Stomach (tissue), 4 donors: Measurements from ENCODE around the gene MMAA.

ENCODE experiments used
- POLR2A ChIP-seq, 4 donors: fragments of 450-650 bp; IDR thresholded peaks; one replicate each; pipeline ENCODE4 v1.6.1; 2016; ENCODE audit warnings: antibody characterized with exemption in 4 of 4, control low read depth in 2 of 4, mild to moderate bottlenecking in 1 of 4, moderate library complexity in 1 of 4
- POLR2AphosphoS5 ChIP-seq, 3 donors: sonication (generic); formaldehyde crosslinking; IDR thresholded peaks; one replicate each; pipeline ENCODE4 v1.6.1; 2016; ENCODE audit warnings: antibody characterized with exemption in 3 of 3
- TF ChIP-seq, protein P1 (sequence below), 7 experiments: fragments of 450-650 bp in 4 of 7; fragments of 200-600 bp in 3 of 7; sonication (generic) in 3 of 7; IDR thresholded peaks; one replicate each; pipeline ENCODE4 v1.5.1; 2016 to 2019; ENCODE audit warnings: antibody characterized with exemption in 7 of 7, control low read depth in 2 of 7, mild to moderate bottlenecking in 1 of 7

DNA sequence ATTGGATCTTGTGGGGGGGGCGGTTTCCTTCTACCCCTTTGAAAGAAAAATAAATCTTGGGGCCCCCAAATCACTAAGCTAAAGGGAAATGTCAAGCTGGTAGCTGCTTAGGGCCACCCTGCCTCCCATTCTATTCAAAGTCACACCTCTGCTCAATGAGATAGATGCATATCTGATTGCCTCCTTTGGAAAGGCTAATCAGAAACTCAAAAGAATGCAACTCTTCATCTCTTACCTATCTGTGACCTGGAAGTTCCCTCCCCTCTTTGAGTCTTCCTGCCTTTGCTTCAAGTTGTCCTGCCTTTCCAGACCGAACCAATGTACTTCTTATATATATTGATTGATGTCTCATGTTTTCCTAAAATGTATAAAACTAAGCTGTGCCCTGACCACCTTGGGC lies 67.8 kb downstream of the MMAA start:
- TF ChIP-seq, protein P1, sequence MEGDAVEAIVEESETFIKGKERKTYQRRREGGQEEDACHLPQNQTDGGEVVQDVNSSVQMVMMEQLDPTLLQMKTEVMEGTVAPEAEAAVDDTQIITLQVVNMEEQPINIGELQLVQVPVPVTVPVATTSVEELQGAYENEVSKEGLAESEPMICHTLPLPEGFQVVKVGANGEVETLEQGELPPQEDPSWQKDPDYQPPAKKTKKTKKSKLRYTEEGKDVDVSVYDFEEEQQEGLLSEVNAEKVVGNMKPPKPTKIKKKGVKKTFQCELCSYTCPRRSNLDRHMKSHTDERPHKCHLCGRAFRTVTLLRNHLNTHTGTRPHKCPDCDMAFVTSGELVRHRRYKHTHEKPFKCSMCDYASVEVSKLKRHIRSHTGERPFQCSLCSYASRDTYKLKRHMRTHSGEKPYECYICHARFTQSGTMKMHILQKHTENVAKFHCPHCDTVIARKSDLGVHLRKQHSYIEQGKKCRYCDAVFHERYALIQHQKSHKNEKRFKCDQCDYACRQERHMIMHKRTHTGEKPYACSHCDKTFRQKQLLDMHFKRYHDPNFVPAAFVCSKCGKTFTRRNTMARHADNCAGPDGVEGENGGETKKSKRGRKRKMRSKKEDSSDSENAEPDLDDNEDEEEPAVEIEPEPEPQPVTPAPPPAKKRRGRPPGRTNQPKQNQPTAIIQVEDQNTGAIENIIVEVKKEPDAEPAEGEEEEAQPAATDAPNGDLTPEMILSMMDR (IDR thresholded peaks at IDR 0.05): no peak
- TF ChIP-seq POLR2AphosphoS5 (IDR thresholded peaks at IDR 0.05) (no peak), POLR2A (IDR thresholded peaks at IDR 0.05) (no peak)
